Measurements from ENCODE around the gene ANO6. TPM values are rescaled to one million over a fixed set of nuclear protein-coding genes. Genes with fewer than 3 reads are reported as not detected.
A peak's percentile ranks its signal among the peaks of the same experiment; 100 is the strongest.
"Not testable (repeated sequence)": the region's sequence is repeated elsewhere in the genome, so short reads cannot be mapped to it uniquely, and the experiment has no call there.

Gene ANO6
- total and polyA plus RNA-seq, 8 donors = 4.4 to 78.8 (median 21.9) TPM

- Histone ChIP-seq H3K9me3 (no peaks in the 10 kb centered on the region), H3K4me1 (peaks cover 13 to 54% (median 28%) of the 10 kb centered on the region in 4 donors), H3K36me3 (no peaks in the 10 kb centered on the region), H3K27me3 (no peaks in the 10 kb centered on the region), H3K27ac (peak overlapping the region in 2 of 5 donors; percentile 6 to 26), H3K4me3 (no peak overlapping the region)
- WGBS, 5 donors = 63 to 75% (median 72%) methylated on average over 5 of the region's 5 CpGs
- intact Hi-C loops (cut with DNase I; ENCODE audit: low total_unique reads) = no loop called here
- TF ChIP-seq POLR2AphosphoS5 (IDR thresholded peaks at IDR 0.05) = no peak
- TF ChIP-seq POLR2A (IDR thresholded peaks at IDR 0.05) = no peak
- no peak for TF ChIP-seq CTCF (IDR thresholded peaks at IDR 0.05)
- no peak for TF ChIP-seq EP300 (IDR thresholded peaks at IDR 0.05)
- DNase-seq = peak in 1 of 2 donors; percentile 24
These were observed 44.4 kb downstream of the ANO6 start for GRCh38 chr12:45260104-45260815.

GRCh38 chr12:45260854-45261253, 45.0 kb downstream of the ANO6 start:
- Histone ChIP-seq H3K27me3 (no peaks in the 10 kb centered on the region), H3K9me3 (no peaks in the 10 kb centered on the region), H3K36me3 (no peaks in the 10 kb centered on the region), H3K4me1 (peaks cover 13 to 54% (median 28%) of the 10 kb centered on the region in 4 donors), H3K27ac (no peak overlapping the region), H3K4me3 (no peak overlapping the region)
- intact Hi-C loops (cut with DNase I; ENCODE audit: low total_unique reads) = no loop called here
- DNase-seq = no peak
- TF ChIP-seq POLR2A (IDR thresholded peaks at IDR 0.05) (no peak), POLR2AphosphoS5 (IDR thresholded peaks at IDR 0.05) (no peak), CTCF (IDR thresholded peaks at IDR 0.05) (no peak), EP300 (IDR thresholded peaks at IDR 0.05) (no peak)
- WGBS, 5 donors = 91 to 99% (median 97%) methylated on average over 4 of the region's 4 CpGs

- H3K4me3 ChIP-seq; DNase-seq; H3K36me3 ChIP-seq; H3K27me3 ChIP-seq; intact Hi-C loops (cut with DNase I; ENCODE audit: low total_unique reads); H3K9me3 ChIP-seq; H3K27ac ChIP-seq: not testable (repeated sequence)
- H3K4me1 ChIP-seq = peaks cover 10 to 41% (median 23%) of the 10 kb centered on the region in 4 donors
- WGBS, 5 donors = 96 to 99% (median 98%) methylated on average over 8 of the region's 8 CpGs
These were observed 46.3 kb downstream of the ANO6 start for GRCh38 chr12:45262185-45262584.

- peak in 1 of 2 donors; percentile 18 for DNase-seq
- WGBS, 5 donors = 57 to 77% (median 72%) methylated on average over 3 of the region's 3 CpGs
These were observed 47.7 kb downstream of the ANO6 start for GRCh38 chr12:45263587-45263986.

More at GRCh38 chr12:45263587-45263986, 47.7 kb downstream of the ANO6 start:
- no peak for TF ChIP-seq CTCF (IDR thresholded peaks at IDR 0.05)
- TF ChIP-seq POLR2A (IDR thresholded peaks at IDR 0.05) = no peak
- no peak for TF ChIP-seq EP300 (IDR thresholded peaks at IDR 0.05)
- TF ChIP-seq POLR2AphosphoS5 (IDR thresholded peaks at IDR 0.05) = no peak
- no peaks in the 10 kb centered on the region for H3K27me3 ChIP-seq
- intact Hi-C loops (cut with DNase I; ENCODE audit: low total_unique reads) = no loop called here
- no peaks in the 10 kb centered on the region for H3K36me3 ChIP-seq
- no peak overlapping the region for H3K4me3 ChIP-seq
- no peak overlapping the region for H3K27ac ChIP-seq
- H3K4me1 ChIP-seq = peaks cover 13 to 45% (median 27%) of the 10 kb centered on the region in 4 donors
- H3K9me3 ChIP-seq = no peaks in the 10 kb centered on the region
